Activated naive CD8-positive, alpha-beta T cell (primary cell): ENCODE measurements around the gene CCL7.

Source experiments
- H3K27ac Mint-ChIP-seq: one replicate; pipeline ENCODE4 v1.8.0; 2021; ENCODE audit warnings: mixed read lengths
- H3K27me3 Mint-ChIP-seq: one replicate; pipeline ENCODE4 v1.8.0; 2021; ENCODE audit warnings: mixed read lengths
- H3K36me3 Mint-ChIP-seq: one replicate; pipeline ENCODE4 v1.8.0; 2021; ENCODE audit warnings: mixed read lengths
- H3K4me1 Mint-ChIP-seq: one replicate; pipeline ENCODE4 v1.8.0; 2021; ENCODE audit warnings: low read depth, mixed read lengths
- H3K4me3 Mint-ChIP-seq: one replicate; pipeline ENCODE4 v1.8.0; 2021; ENCODE audit warnings: mild to moderate bottlenecking, mixed read lengths
- H3K9me3 Mint-ChIP-seq: one replicate; pipeline ENCODE4 v1.8.0; 2021; ENCODE audit warnings: low read depth, mixed read lengths

CCL7 gene

DNA sequence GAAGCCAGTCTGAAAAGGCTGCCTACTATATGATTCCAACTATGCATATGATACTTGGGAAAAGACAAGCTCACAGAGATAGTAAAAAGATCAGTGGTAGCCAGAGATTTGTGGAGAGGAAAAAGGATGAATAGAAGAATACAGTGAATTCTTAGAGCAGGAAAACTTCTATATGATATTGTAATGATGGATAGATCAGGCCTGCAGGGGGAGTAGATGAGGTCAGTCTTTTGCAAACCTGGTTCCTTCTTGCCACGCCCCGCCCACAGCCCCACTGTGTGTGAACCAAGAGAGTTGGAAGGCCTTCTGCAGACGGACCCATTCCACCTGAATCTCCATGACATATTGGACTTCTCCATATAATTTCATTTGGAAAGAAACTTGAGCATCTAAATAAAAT is 48.5 kb downstream of the CCL7 start:
- H3K36me3 Mint-ChIP-seq: no peaks in the 10 kb centered on the region
- no peak overlapping the region for H3K27ac Mint-ChIP-seq
- peaks cover 2% of the 10 kb centered on the region for H3K27me3 Mint-ChIP-seq
- no peak overlapping the region for H3K4me3 Mint-ChIP-seq
- H3K9me3 Mint-ChIP-seq: no peaks in the 10 kb centered on the region
- no peaks in the 10 kb centered on the region for H3K4me1 Mint-ChIP-seq

- H3K4me3 Mint-ChIP-seq: no peak within 1 kb of the TSS
- no peak within 1 kb of the TSS for H3K27ac Mint-ChIP-seq
- H3K27me3 Mint-ChIP-seq: peaks cover 5% of the 10 kb centered on the region
- no peaks in the 10 kb centered on the region for H3K36me3 Mint-ChIP-seq
- H3K4me1 Mint-ChIP-seq: no peaks in the 10 kb centered on the region
- no peaks in the 10 kb centered on the region for H3K9me3 Mint-ChIP-seq
Observed at GRCh38 chr17:34319039-34319483, 49.0 kb downstream of the CCL7 start, which contains the start of gene CCL8. Gene CCL8 (plus strand): TSS chr17:34319435. CDS start chr17:34319502, 67 bp downstream.
